Esophagus squamous epithelium (tissue), 5 donors: ENCODE measurements around the gene LTBP1. TPM values are rescaled to one million over a fixed set of nuclear protein-coding genes. Genes with fewer than 3 reads are reported as not detected.

Source experiments
- DNase-seq: peaks from one replicate; lab custom pipeline; 2025; lab: John Stamatoyannopoulos, UW
- H3K27ac ChIP-seq, 4 donors: fragments of 200-600 bp; sonication (generic); one replicate each; pipeline ENCODE4 v1.5.1; 2016 to 2019; ENCODE audit warnings: mild to moderate bottlenecking in 1 of 4
- H3K27me3 ChIP-seq, 4 donors: fragments of 200-600 bp; sonication (generic); 1 replicate in 3 of 4; 2 replicates in 1 of 4; pipeline versions ENCODE4 v1.5.1 to v1.6.0; 2017 to 2021; ENCODE audit warnings: antibody characterized with exemption in 1 of 4
- H3K36me3 ChIP-seq, 3 donors: fragments of 200-600 bp; sonication (generic); one replicate each; pipeline ENCODE4 v1.5.1; 2016 to 2019
- H3K4me1 ChIP-seq, 3 donors: fragments of 200-600 bp; sonication (generic); one replicate each; pipeline ENCODE4 v1.5.1; 2017 to 2019
- H3K4me3 ChIP-seq, 4 donors: fragments of 200-600 bp; sonication (generic); 1 replicate in 3 of 4; 2 replicates in 1 of 4; pipeline ENCODE4 v1.5.1; 2016 to 2019; ENCODE audit warnings: mild to moderate bottlenecking in 2 of 4, moderate library complexity in 1 of 4
- H3K9me3 ChIP-seq, 3 donors: fragments of 200-600 bp; sonication (generic); one replicate each; pipeline ENCODE4 v1.5.1; 2016 to 2019
- CTCF ChIP-seq, 6 experiments: fragments of 450-650 bp in 4 of 6; fragments of 200-600 bp in 2 of 6; sonication (generic) in 2 of 6; IDR thresholded peaks; one replicate each; pipeline ENCODE4 v1.5.1; 2016 to 2019; ENCODE audit warnings: antibody characterized with exemption in 6 of 6, mild to moderate bottlenecking in 4 of 6, moderate library complexity in 4 of 6
- POLR2A ChIP-seq, 4 donors: fragments of 450-650 bp; IDR thresholded peaks; one replicate each; pipeline ENCODE4 v1.6.1; 2017; ENCODE audit warnings: antibody characterized with exemption in 4 of 4, mild to moderate bottlenecking in 4 of 4, moderate library complexity in 3 of 4
- WGBS, 2 donors: methylation state at CpG; one replicate each; pipeline ENCODE4 v1.1.5; 2018; 5-methylcytosine and 5-hydroxymethylcytosine counted together
- intact Hi-C: fragments of 100-400 bp; cut with DNase I; formaldehyde crosslinking; loops from one replicate; pipeline ENCODE4 v1.15.0; 2022
- total RNA-seq, 4 donors: library from RNA; depleted of rRNA; stranded (reverse); fragments of >200 nt; gene quantifications; one replicate each; pipeline ENCODE4 v1.1.0, GENCODE V29; 2016
- donor health status: DM: yes; HTN: yes; CAD: no.

LTBP1 gene
- total RNA-seq, 4 donors from 2014 or later, result 5.5 to 69.4 (median 32.6) TPM

GRCh38 chr2:33292981-33293595, 346.3 kb downstream of the LTBP1 start:
- peaks cover 0 to 33% (median 14%) of the 10 kb centered on the region in 3 donors for H3K4me1 ChIP-seq
- TF ChIP-seq CTCF (IDR thresholded peaks at IDR 0.05) (no peak), POLR2A (IDR thresholded peaks at IDR 0.05) (no peak)
- WGBS, 2 donors, result 74 to 80% methylated on average over 11 of the region's 11 CpGs
- H3K9me3 ChIP-seq, result no peaks in the 10 kb centered on the region
- no peaks in the 10 kb centered on the region for H3K27me3 ChIP-seq
- no peak for DNase-seq
- H3K36me3 ChIP-seq, result no peaks in the 10 kb centered on the region
- no peak overlapping the region for H3K4me3 ChIP-seq
- peak overlapping the region in 3 of 4 donors; percentile 52 to 70 (median 65) for H3K27ac ChIP-seq
- intact Hi-C loops, result no loop called here

GRCh38 chr2:33298233-33298632, 351.5 kb downstream of the LTBP1 start:
- no peak for TF ChIP-seq CTCF (IDR thresholded peaks at IDR 0.05)
- TF ChIP-seq POLR2A (IDR thresholded peaks at IDR 0.05), result no peak
- intact Hi-C loops, result no loop called here

DNA sequence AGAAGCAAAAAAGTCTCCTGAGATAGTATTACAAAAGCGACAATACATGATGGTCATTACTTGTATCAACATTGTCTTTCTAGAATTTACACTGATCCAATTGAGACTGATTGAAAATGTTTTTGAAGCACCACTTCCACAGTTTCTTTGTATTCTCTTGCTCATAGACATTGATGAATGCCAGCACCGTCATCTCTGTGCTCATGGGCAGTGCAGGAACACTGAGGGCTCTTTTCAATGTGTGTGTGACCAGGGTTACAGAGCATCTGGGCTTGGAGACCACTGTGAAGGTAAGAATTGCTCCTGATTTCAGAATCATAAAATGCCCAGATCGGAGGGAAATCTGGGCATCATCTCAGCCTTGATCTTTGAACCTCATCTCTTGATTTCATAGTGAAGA, 354.6 kb downstream of the LTBP1 start:
- H3K36me3 ChIP-seq, result peaks cover 0 to 14% (median 0%) of the 10 kb centered on the region in 3 donors
- intact Hi-C loops, result no loop called here

More at GRCh38 chr2:33298233-33298632, 351.5 kb downstream of the LTBP1 start:
- Histone ChIP-seq H3K27me3 (no peaks in the 10 kb centered on the region), H3K36me3 (peaks cover 0 to 10% (median 0%) of the 10 kb centered on the region in 3 donors), H3K4me1 (peaks cover 0 to 8% (median 7%) of the 10 kb centered on the region in 3 donors), H3K9me3 (no peaks in the 10 kb centered on the region), H3K4me3 (no peak overlapping the region), H3K27ac (peak overlapping the region in 2 of 4 donors; percentile 1 to 44)
- 51 to 68% methylated on average over 3 of the region's 3 CpGs for WGBS, 2 donors
- no peak for DNase-seq

DNA sequence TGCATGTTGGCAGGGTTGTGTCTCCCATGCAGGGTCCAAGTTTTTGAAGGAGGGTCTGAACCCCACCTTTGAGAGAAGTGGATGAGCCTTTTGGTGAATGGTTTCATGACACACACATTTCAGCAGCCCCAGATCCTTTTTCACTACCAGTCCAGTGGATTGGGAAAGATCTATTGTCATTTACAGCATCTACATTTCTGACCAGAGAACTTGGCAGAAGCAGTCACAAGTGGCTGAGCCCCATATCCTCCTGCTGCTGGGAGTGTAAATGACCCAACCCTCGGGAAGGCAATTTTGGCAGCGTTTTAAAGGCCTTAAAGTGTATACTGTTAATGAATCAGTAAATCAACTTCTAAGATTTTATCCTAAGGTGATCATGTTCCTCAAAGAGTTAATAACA, 355.6 kb downstream of the LTBP1 start:
- Histone ChIP-seq H3K9me3 (no peaks in the 10 kb centered on the region), H3K27me3 (no peaks in the 10 kb centered on the region), H3K4me1 (peaks cover 0 to 8% (median 7%) of the 10 kb centered on the region in 3 donors), H3K27ac (no peak overlapping the region), H3K4me3 (no peak overlapping the region), H3K36me3 (peaks cover 0 to 14% (median 0%) of the 10 kb centered on the region in 3 donors)
- WGBS, 2 donors, result 88% methylated on average over 2 of the region's 2 CpGs
- no peak for DNase-seq
- no peak for TF ChIP-seq CTCF (IDR thresholded peaks at IDR 0.05)
- no peak for TF ChIP-seq POLR2A (IDR thresholded peaks at IDR 0.05)
- intact Hi-C loops, result no loop called here

More for the DNA sequence above, 354.6 kb downstream of the LTBP1 start:
- Histone ChIP-seq H3K27me3 (no peaks in the 10 kb centered on the region), H3K27ac (no peak overlapping the region), H3K4me3 (no peak overlapping the region), H3K9me3 (no peaks in the 10 kb centered on the region), H3K4me1 (peaks cover 0 to 8% (median 7%) of the 10 kb centered on the region in 3 donors)
- TF ChIP-seq POLR2A (IDR thresholded peaks at IDR 0.05) (no peak), CTCF (IDR thresholded peaks at IDR 0.05) (no peak)
- WGBS, 2 donors, result 82 to 91% methylated on average over 2 to 3 of the region's 3 CpGs
- DNase-seq, result no peak

- Histone ChIP-seq H3K27me3 (no peaks in the 10 kb centered on the region), H3K27ac (no peak overlapping the region), H3K4me1 (no peaks in the 10 kb centered on the region), H3K4me3 (no peak overlapping the region), H3K36me3 (peaks cover 0 to 14% (median 0%) of the 10 kb centered on the region in 3 donors), H3K9me3 (no peaks in the 10 kb centered on the region)
- intact Hi-C loops, result no loop called here
- TF ChIP-seq POLR2A (IDR thresholded peaks at IDR 0.05), result no peak
- no peak for TF ChIP-seq CTCF (IDR thresholded peaks at IDR 0.05)
- 81% methylated on average over 10 of the region's 10 CpGs for WGBS, 2 donors
- no peak for DNase-seq
Measured at GRCh38 chr2:33304032-33304864, 357.5 kb downstream of the LTBP1 start.
